ENCODE measurements around the gene SAMMSON.
A peak's percentile ranks its signal among the peaks of the same experiment; 100 is the strongest.

Gene SAMMSON

GRCh38 chr3:70011582-70011981 lies 12.0 kb downstream of the SAMMSON start:
- ATAC-seq (no peak), DNase-seq (no peak)

- ATAC-seq (no peak), DNase-seq (no peak)
These were observed 21.6 kb downstream of the SAMMSON start for GRCh38 chr3:70020906-70021660.

- no peak for ATAC-seq
These were observed 28.8 kb downstream of the SAMMSON start for GRCh38 chr3:70028361-70028760.

GRCh38 chr3:70038693-70039092 lies 39.2 kb downstream of the SAMMSON start:
- no peak for DNase-seq
- no peak for ATAC-seq

More at GRCh38 chr3:70028361-70028760, 28.8 kb downstream of the SAMMSON start:
- DNase-seq: no peak

- ATAC-seq: no peak
- DNase-seq: no peak
These were observed 40.9 kb downstream of the SAMMSON start for GRCh38 chr3:70040386-70040785.

- no peak for DNase-seq
- ATAC-seq: no peak
These were observed 43.1 kb downstream of the SAMMSON start for GRCh38 chr3:70042641-70043040.

- DNase-seq: no peak
- ATAC-seq: no peak
These were observed 50.2 kb downstream of the SAMMSON start for GRCh38 chr3:70049761-70050160.

- ATAC-seq (peak; percentile 49), DNase-seq (no peak)
These were observed 53.8 kb downstream of the SAMMSON start for GRCh38 chr3:70053293-70053692.

GRCh38 chr3:70056081-70056480 lies 56.5 kb downstream of the SAMMSON start:
- no peak for DNase-seq

GRCh38 chr3:70057426-70057825 lies 57.9 kb downstream of the SAMMSON start:
- DNase-seq: no peak
- ATAC-seq: no peak

More at GRCh38 chr3:70056081-70056480, 56.5 kb downstream of the SAMMSON start:
- no peak for ATAC-seq

GRCh38 chr3:70061096-70061495 lies 61.6 kb downstream of the SAMMSON start:
- DNase-seq (no peak), ATAC-seq (no peak)

- peak; percentile 5 for DNase-seq
- no peak for ATAC-seq
These were observed 64.8 kb downstream of the SAMMSON start for GRCh38 chr3:70064194-70064779.

GRCh38 chr3:70065696-70066253 lies 66.2 kb downstream of the SAMMSON start:
- DNase-seq (no peak), ATAC-seq (no peak)

- DNase-seq (no peak), ATAC-seq (no peak)
These were observed 68.5 kb downstream of the SAMMSON start for GRCh38 chr3:70067860-70068521.

GRCh38 chr3:70069557-70069956 lies 70.0 kb downstream of the SAMMSON start:
- ATAC-seq (no peak), DNase-seq (no peak)

GRCh38 chr3:70071138-70071537 lies 71.6 kb downstream of the SAMMSON start:
- ATAC-seq (no peak), DNase-seq (no peak)

GRCh38 chr3:70072180-70072579 lies 72.6 kb downstream of the SAMMSON start:
- no peak for DNase-seq
- no peak for ATAC-seq

- ATAC-seq: no peak
These were observed 73.2 kb downstream of the SAMMSON start for GRCh38 chr3:70072754-70073153.

GRCh38 chr3:70075101-70075500 lies 75.6 kb downstream of the SAMMSON start:
- DNase-seq (no peak), ATAC-seq (no peak)

More at GRCh38 chr3:70072754-70073153, 73.2 kb downstream of the SAMMSON start:
- no peak for DNase-seq

- ATAC-seq (no peak), DNase-seq (no peak)
These were observed 76.9 kb downstream of the SAMMSON start for GRCh38 chr3:70076396-70076795.

- ATAC-seq (no peak), DNase-seq (no peak)
These were observed 79.2 kb downstream of the SAMMSON start for GRCh38 chr3:70078778-70079177.

GRCh38 chr3:70085613-70086012 lies 86.1 kb downstream of the SAMMSON start:
- DNase-seq (no peak), ATAC-seq (no peak)

- ATAC-seq: no peak
These were observed 86.8 kb downstream of the SAMMSON start for GRCh38 chr3:70086336-70086735.

More at GRCh38 chr3:70086336-70086735, 86.8 kb downstream of the SAMMSON start:
- DNase-seq: no peak

All from stimulated activated naive CD8-positive, alpha-beta T cell treated with anti-CD3 and anti-CD28 coated beads, Interleukin-15, Interleukin-2, amounts not matched to agents 100 U/mL and 50 U/mL, for 24 hours (primary cell).